Measurements from ENCODE around the gene SNRPD1.

- TF ChIP-seq CTCF (IDR thresholded peaks at IDR 0.05; ENCODE audit: poor library complexity): no peak
- TF ChIP-seq EZH2phosphoT487 (IDR thresholded peaks at IDR 0.05; ENCODE audit: low read depth, severe bottlenecking, unreplicated experiment): no peak
- TF ChIP-seq EZH2 (IDR thresholded peaks at IDR 0.05; ENCODE audit: borderline replicate concordance): no peak
Measured at GRCh38 chr18:21575656-21576055, 36.5 kb upstream of the SNRPD1 start.

Measured in hepatocyte (in vitro differentiated cells).